ENCODE results near the gene ZNF835. TPM values are rescaled to one million over a fixed set of nuclear protein-coding genes. Genes with fewer than 3 reads are reported as not detected.

ZNF835 gene
- 4.9 TPM for total RNA-seq
- long read RNA-seq, transcript ZNF835-201 (2 exons, 3,450 nt), result major isoform, 8 of 13 reads
- long read RNA-seq, partial matches to known transcripts, result 0 of 13 reads
- long read RNA-seq, other reads (novel, unspliced or antisense), result 5 of 13 reads

GRCh38 chr19:56671613-56671994 lies at the start of gene ZNF835:
Gene ZNF835 (minus strand): TSS chr19:56671757. CDS start chr19:56665198, 6,559 bp downstream.
- no peaks in the 10 kb centered on the region for H3K27me3 ChIP-seq (ENCODE audit: low read depth)
- DNase-seq, result peak; percentile 97
- H3K27ac ChIP-seq (replicated peaks), result peak within 1 kb of the TSS; percentile 77
- peaks cover 25% of the 10 kb centered on the region for H3K4me1 ChIP-seq
- peak; percentile 36 for TF ChIP-seq CTCF (IDR thresholded peaks at IDR 0.05; ENCODE audit: borderline replicate concordance)
- peak within 1 kb of the TSS; percentile 89 for H3K4me3 ChIP-seq
- H3K9me3 ChIP-seq (replicated peaks), result no peaks in the 10 kb centered on the region
- intact Hi-C loops (cut with micrococcal nuclease), result no loop called here
- H3K36me3 ChIP-seq, result peaks cover 2% of the 10 kb centered on the region

- H3K27me3 ChIP-seq (ENCODE audit: low read depth), result peaks cover 5% of the 10 kb centered on the region
- DNase-seq, result no peak
- TF ChIP-seq CTCF (IDR thresholded peaks at IDR 0.05; ENCODE audit: borderline replicate concordance), result no peak
- intact Hi-C loops (cut with micrococcal nuclease), result no loop called here
- H3K4me3 ChIP-seq, result no peak overlapping the region
- H3K4me1 ChIP-seq, result no peaks in the 10 kb centered on the region
- H3K9me3 ChIP-seq (replicated peaks), result no peaks in the 10 kb centered on the region
- H3K27ac ChIP-seq (replicated peaks), result no peak overlapping the region
- no peaks in the 10 kb centered on the region for H3K36me3 ChIP-seq
Observed at GRCh38 chr19:56720281-56720680, 48.7 kb upstream of the ZNF835 start.

- Histone ChIP-seq H3K27me3 (ENCODE audit: low read depth) (peaks cover 5% of the 10 kb centered on the region), H3K36me3 (no peaks in the 10 kb centered on the region), H3K4me1 (no peaks in the 10 kb centered on the region), H3K4me3 (no peak overlapping the region), H3K27ac (replicated peaks) (no peak overlapping the region), H3K9me3 (replicated peaks) (no peaks in the 10 kb centered on the region)
- TF ChIP-seq CTCF (IDR thresholded peaks at IDR 0.05; ENCODE audit: borderline replicate concordance), result no peak
- intact Hi-C loops (cut with micrococcal nuclease), result no loop called here
- DNase-seq, result no peak
Observed at GRCh38 chr19:56718231-56718630, 46.7 kb upstream of the ZNF835 start.

GRCh38 chr19:56712611-56713276 lies 41.2 kb upstream of the ZNF835 start:
- no peak for DNase-seq

GRCh38 chr19:56710437-56710836 lies 38.9 kb upstream of the ZNF835 start:
- H3K9me3 ChIP-seq (replicated peaks), result no peaks in the 10 kb centered on the region
- no peaks in the 10 kb centered on the region for H3K36me3 ChIP-seq
- TF ChIP-seq CTCF (IDR thresholded peaks at IDR 0.05; ENCODE audit: borderline replicate concordance), result no peak
- DNase-seq, result no peak
- H3K4me1 ChIP-seq, result no peaks in the 10 kb centered on the region
- no peak overlapping the region for H3K27ac ChIP-seq (replicated peaks)
- no peak overlapping the region for H3K4me3 ChIP-seq
- H3K27me3 ChIP-seq (ENCODE audit: low read depth), result no peaks in the 10 kb centered on the region
- intact Hi-C loops (cut with micrococcal nuclease), result no loop called here

More at GRCh38 chr19:56712611-56713276, 41.2 kb upstream of the ZNF835 start:
- no peaks in the 10 kb centered on the region for H3K36me3 ChIP-seq
- no peaks in the 10 kb centered on the region for H3K9me3 ChIP-seq (replicated peaks)
- TF ChIP-seq CTCF (IDR thresholded peaks at IDR 0.05; ENCODE audit: borderline replicate concordance), result no peak
- intact Hi-C loops (cut with micrococcal nuclease), result no loop called here
- H3K4me3 ChIP-seq, result no peak overlapping the region
- H3K4me1 ChIP-seq, result no peaks in the 10 kb centered on the region
- no peaks in the 10 kb centered on the region for H3K27me3 ChIP-seq (ENCODE audit: low read depth)
- H3K27ac ChIP-seq (replicated peaks), result no peak overlapping the region
